NCI-H446 treated with DMSO at 0.1 percent for 48 hours (cell line): ENCODE data around the gene ALG8.
"Not testable (repeated sequence)": the region's sequence is repeated elsewhere in the genome, so short reads cannot be mapped to it uniquely, and the experiment has no call there.

Experiments used
- DNase-seq: peaks from one replicate; lab custom pipeline; 2025; lab: John Stamatoyannopoulos, UW

Gene ALG8

GRCh38 chr11:78100261-78100660, 39.2 kb downstream of the ALG8 start:
- no peak for DNase-seq

- DNase-seq, result no peak
These were observed 39.8 kb downstream of the ALG8 start for GRCh38 chr11:78099666-78100065.

GRCh38 chr11:78097666-78098385, 41.6 kb downstream of the ALG8 start:
- no peak for DNase-seq

GRCh38 chr11:78094250-78094649, 45.2 kb downstream of the ALG8 start:
- no peak for DNase-seq

- not testable (repeated sequence) for DNase-seq
These were observed 52.8 kb downstream of the ALG8 start for GRCh38 chr11:78086521-78087074.

- DNase-seq, result no peak
These were observed 53.5 kb downstream of the ALG8 start for GRCh38 chr11:78085972-78086371.

- DNase-seq, result not testable (repeated sequence)
These were observed 54.9 kb downstream of the ALG8 start for GRCh38 chr11:78084506-78084905.

GRCh38 chr11:78083021-78083420, 56.4 kb downstream of the ALG8 start:
- no peak for DNase-seq

GRCh38 chr11:78082146-78082545, 57.3 kb downstream of the ALG8 start:
- DNase-seq, result no peak

GRCh38 chr11:78081583-78081982, 57.8 kb downstream of the ALG8 start:
- DNase-seq, result no peak

GRCh38 chr11:78080818-78081495, 58.5 kb downstream of the ALG8 start:
- DNase-seq, result no peak

GRCh38 chr11:78080084-78080817, 59.2 kb downstream of the ALG8 start:
- no peak for DNase-seq

- DNase-seq, result peak; percentile 41
These were observed 60.0 kb downstream of the ALG8 start, which contains the start of gene NDUFC2 for GRCh38 chr11:78079232-78080083. Gene NDUFC2 (minus strand): TSS chr11:78079862. CDS start chr11:78079744, 118 bp downstream.

GRCh38 chr11:78078218-78079167, 60.9 kb downstream of the ALG8 start:
- DNase-seq, result no peak

- DNase-seq, result not testable (repeated sequence)
These were observed 61.8 kb downstream of the ALG8 start for GRCh38 chr11:78077592-78077991.

GRCh38 chr11:78076733-78077403, 62.6 kb downstream of the ALG8 start:
- DNase-seq, result no peak

GRCh38 chr11:78074756-78075155, 64.7 kb downstream of the ALG8 start:
- no peak for DNase-seq

GRCh38 chr11:78072455-78072854, 67.0 kb downstream of the ALG8 start:
- no peak for DNase-seq

- no peak for DNase-seq
These were observed 67.7 kb downstream of the ALG8 start for GRCh38 chr11:78071717-78072116.

- DNase-seq, result no peak
These were observed 68.8 kb downstream of the ALG8 start for GRCh38 chr11:78070621-78071020.
